HepG2 (cell line): ENCODE results near the gene CAPRIN2. TPM values are rescaled to one million over a fixed set of nuclear protein-coding genes. Genes with fewer than 3 reads are reported as not detected.

ENCODE experiments used
- EHMT2 ChIP-seq: fragments of 200-600 bp; sonication (generic); IDR thresholded peaks from 2 replicates; pipeline ENCODE4 v1.7.0; 2017; ENCODE audit warnings: antibody characterized with exemption, low read depth, low read length, borderline replicate concordance
- MBD4 ChIP-seq: IDR thresholded peaks from 2 replicates; pipeline ENCODE4 v1.6.1; 2012; ENCODE audit warnings: low read length, inconsistent platforms, borderline replicate concordance
- MIER2 ChIP-seq: IDR thresholded peaks from 2 replicates; pipeline ENCODE4 v1.6.1; 2016; ENCODE audit warnings: missing biosample characterization, missing genetic modification reagents
- MTA1 ChIP-seq: sonication (generic); formaldehyde crosslinking; IDR thresholded peaks from 2 replicates; pipeline ENCODE4 v1.4.0; 2020; ENCODE audit warnings: missing genetic modification reagents, mild to moderate bottlenecking, borderline replicate concordance
- MXD3 ChIP-seq: IDR thresholded peaks from 2 replicates; pipeline ENCODE4 v1.6.1; 2016; ENCODE audit warnings: mild to moderate bottlenecking, missing biosample characterization, missing genetic modification reagents
- MXI1 ChIP-seq: IDR thresholded peaks from 3 replicates; pipeline ENCODE4 v1.6.1; 2012; ENCODE audit warnings: low read depth, low read length, inconsistent platforms, borderline replicate concordance
- NFYC ChIP-seq: IDR thresholded peaks from 2 replicates; pipeline ENCODE4 v1.6.1; 2016; ENCODE audit warnings: missing genetic modification reagents, missing compliant biosample characterization
- TARDBP ChIP-seq: sonication (generic); formaldehyde crosslinking; IDR thresholded peaks from 2 replicates; pipeline ENCODE4 v1.8.0; 2022; ENCODE audit warnings: mild to moderate bottlenecking, missing genetic modification reagents
- THAP9 ChIP-seq: sonication (generic); formaldehyde crosslinking; IDR thresholded peaks from 2 replicates; pipeline ENCODE4; 2020; ENCODE audit warnings: missing genetic modification reagents, mild to moderate bottlenecking, borderline replicate concordance
- ZNF225 ChIP-seq: sonication (generic); formaldehyde crosslinking; IDR thresholded peaks from 2 replicates; pipeline ENCODE4 v1.4.0; 2020; ENCODE audit warnings: mild to moderate bottlenecking, missing genetic modification reagents
- ZNF446 ChIP-seq: sonication (generic); formaldehyde crosslinking; IDR thresholded peaks from 2 replicates; pipeline ENCODE4 v1.5.0; 2020; ENCODE audit warnings: mild to moderate bottlenecking, missing genetic modification reagents
- ZNF503 ChIP-seq: sonication (generic); formaldehyde crosslinking; IDR thresholded peaks from 2 replicates; pipeline ENCODE4 v1.4.0; 2020; ENCODE audit warnings: missing genetic modification reagents
- ZNF598 ChIP-seq: sonication (generic); formaldehyde crosslinking; IDR thresholded peaks from 2 replicates; pipeline ENCODE4 v1.5.1; 2020; ENCODE audit warnings: mild to moderate bottlenecking, missing genetic modification reagents, borderline replicate concordance
- ZNF687 ChIP-seq: sonication (generic); formaldehyde crosslinking; IDR thresholded peaks from 2 replicates; pipeline ENCODE4 v1.5.1; 2020; ENCODE audit warnings: mild to moderate bottlenecking, missing genetic modification reagents, moderate library complexity
- ZNF792 ChIP-seq: IDR thresholded peaks from 2 replicates; pipeline ENCODE4 v1.6.1; 2016
- polyA plus RNA-seq, 8 experiments: library from polyadenylated mRNA; depleted of rRNA in 3 of 8; stranded (reverse) in 7 of 8; unstranded in 1 of 8; fragments of >200 nt; fragmentation: Illumina TruSeq in 4 of 8; extraction: Trizol in 4 of 8; gene quantifications; 2 replicates each; pipeline versions ENCODE4 v1.2.1 to v1.2.3, GENCODE V29; 2011 to 2016; ENCODE audit warnings: low read depth in 4 of 8, missing spikeins in 1 of 8, mixed read lengths in 1 of 8; ENCODE audit not compliant: insufficient read depth in 1 of 8
- total RNA-seq, 5 experiments: library from RNA; depleted of rRNA; stranded (reverse); fragments of >200 nt; fragmentation: Illumina TruSeq; extraction: Trizol; gene quantifications; 2 replicates each; pipeline ENCODE4 v1.2.3, GENCODE V29; 2016; ENCODE audit warnings: low read depth in 1 of 5
- TF ChIP-seq, protein P1 (sequence below): sonication (generic); formaldehyde crosslinking; IDR thresholded peaks from 2 replicates; pipeline ENCODE4 v1.4.0; 2020; ENCODE audit warnings: missing genetic modification reagents
- TF ChIP-seq, protein P2 (sequence below): IDR thresholded peaks from 2 replicates; pipeline ENCODE4 v1.6.1; 2016

The CAPRIN2 gene
- total and polyA plus RNA-seq, 2 of the 13 experiments (the other 11 are each of a cell fraction or from before 2014, with no cell fraction given) = 21.7 to 30.6 TPM

GRCh38 chr12:30754750-30755394 is at the start of gene CAPRIN2 (continued):
- TF ChIP-seq THAP9 (CRISPR knock-in tag) (peak; percentile 59; the same call in 1 of the 2 replicates), MXI1 (peak; percentile 39; the same call in 1 of the 3 replicates), ZNF792 (CRISPR knock-in tag) (peak; percentile 91), ZNF687 (CRISPR knock-in tag) (peak; percentile 94), NFYC (no peak), MBD4 (no peak), TARDBP (CRISPR knock-in tag) (peak; percentile 92), ZNF225 (CRISPR knock-in tag) (peak; percentile 45; the same call in 1 of the 2 replicates), ZNF598 (CRISPR knock-in tag) (peak; percentile 82; the same call in 1 of the 2 replicates), MIER2 (CRISPR knock-in tag) (no peak), EHMT2 (no peak), MXD3 (CRISPR knock-in tag) (peak; percentile 49; the same call in 1 of the 2 replicates), ZNF446 (CRISPR knock-in tag) (no peak), MTA1 (CRISPR knock-in tag) (peak; percentile 80; the same call in 1 of the 2 replicates), ZNF503 (CRISPR knock-in tag) (no peak; the same call in 1 of the 2 replicates)
- TF ChIP-seq, protein P1, sequence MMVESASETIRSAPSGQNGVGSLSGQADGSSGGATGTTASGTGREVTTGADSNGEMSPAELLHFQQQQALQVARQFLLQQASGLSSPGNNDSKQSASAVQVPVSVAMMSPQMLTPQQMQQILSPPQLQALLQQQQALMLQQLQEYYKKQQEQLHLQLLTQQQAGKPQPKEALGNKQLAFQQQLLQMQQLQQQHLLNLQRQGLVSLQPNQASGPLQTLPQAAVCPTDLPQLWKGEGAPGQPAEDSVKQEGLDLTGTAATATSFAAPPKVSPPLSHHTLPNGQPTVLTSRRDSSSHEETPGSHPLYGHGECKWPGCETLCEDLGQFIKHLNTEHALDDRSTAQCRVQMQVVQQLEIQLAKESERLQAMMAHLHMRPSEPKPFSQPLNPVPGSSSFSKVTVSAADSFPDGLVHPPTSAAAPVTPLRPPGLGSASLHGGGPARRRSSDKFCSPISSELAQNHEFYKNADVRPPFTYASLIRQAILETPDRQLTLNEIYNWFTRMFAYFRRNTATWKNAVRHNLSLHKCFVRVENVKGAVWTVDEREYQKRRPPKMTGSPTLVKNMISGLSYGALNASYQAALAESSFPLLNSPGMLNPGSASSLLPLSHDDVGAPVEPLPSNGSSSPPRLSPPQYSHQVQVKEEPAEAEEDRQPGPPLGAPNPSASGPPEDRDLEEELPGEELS (CRISPR knock-in tag) = no peak; the same call in 1 of the 2 replicates
- TF ChIP-seq, protein P2, sequence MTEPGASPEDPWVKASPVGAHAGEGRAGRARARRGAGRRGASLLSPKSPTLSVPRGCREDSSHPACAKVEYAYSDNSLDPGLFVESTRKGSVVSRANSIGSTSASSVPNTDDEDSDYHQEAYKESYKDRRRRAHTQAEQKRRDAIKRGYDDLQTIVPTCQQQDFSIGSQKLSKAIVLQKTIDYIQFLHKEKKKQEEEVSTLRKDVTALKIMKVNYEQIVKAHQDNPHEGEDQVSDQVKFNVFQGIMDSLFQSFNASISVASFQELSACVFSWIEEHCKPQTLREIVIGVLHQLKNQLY (CRISPR knock-in tag) = no peak; the same call in 1 of the 2 replicates
